Muscle layer of duodenum (tissue), 2 donors: Measurements from ENCODE around the gene CLTB.
A peak's percentile ranks its signal among the peaks of the same experiment; 100 is the strongest.

Source experiments
- H3K27ac ChIP-seq: one replicate; pipeline ENCODE4 v1.7.0; 2013; ENCODE audit warnings: mild to moderate bottlenecking, low read length
- H3K27me3 ChIP-seq: one replicate; pipeline ENCODE4 v1.7.0; 2013; ENCODE audit warnings: low read depth, mild to moderate bottlenecking, control low read depth, low read length
- H3K36me3 ChIP-seq, 2 donors: one replicate each; pipeline ENCODE4 v1.7.0; 2013; ENCODE audit warnings: low read length in 2 of 2, control low read depth in 1 of 2, mild to moderate bottlenecking in 1 of 2; ENCODE audit not compliant: insufficient read depth in 2 of 2, control insufficient read depth in 1 of 2
- H3K4me1 ChIP-seq, 2 donors: one replicate each; pipeline ENCODE4 v1.7.0; 2013; ENCODE audit warnings: low read length in 2 of 2, mild to moderate bottlenecking in 2 of 2, control low read depth in 1 of 2, moderate library complexity in 1 of 2; ENCODE audit not compliant: insufficient read depth in 2 of 2, control insufficient read depth in 1 of 2
- H3K4me3 ChIP-seq, 2 donors: one replicate each; pipeline ENCODE4 v1.7.0; 2013; ENCODE audit warnings: low read length in 2 of 2, low read depth in 1 of 2, mild to moderate bottlenecking in 1 of 2
- H3K9me3 ChIP-seq, 2 donors: one replicate each; pipeline ENCODE4 v1.7.0; 2013; ENCODE audit warnings: low read length in 2 of 2, control low read depth in 1 of 2, mild to moderate bottlenecking in 1 of 2; ENCODE audit not compliant: control insufficient read depth in 1 of 2
- donor health status: healthy.

The CLTB gene

DNA sequence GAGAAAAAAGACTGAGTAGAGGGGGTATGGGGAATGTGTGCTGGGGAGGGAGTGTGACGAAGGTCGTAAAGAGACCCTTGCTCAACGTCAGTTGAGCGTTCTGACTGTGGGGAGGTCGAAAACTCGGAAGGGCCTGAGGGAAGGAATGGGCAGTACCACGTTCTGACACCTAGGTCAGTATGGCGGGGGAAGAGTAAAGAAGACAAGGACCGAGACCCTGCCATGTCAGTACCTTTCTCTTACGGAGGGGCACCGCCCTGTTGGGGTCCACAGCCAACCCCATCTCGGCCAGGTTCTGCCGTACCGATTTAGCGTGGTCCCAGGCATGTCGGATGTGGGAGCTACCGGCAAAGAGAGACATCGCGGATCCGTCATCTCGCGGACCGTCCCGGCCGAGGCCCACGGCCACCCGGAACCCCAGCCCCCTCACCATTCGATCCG is 28.3 kb downstream of the CLTB start:
- Histone ChIP-seq H3K27me3 (no peaks in the 10 kb centered on the region), H3K9me3 (no peaks in the 10 kb centered on the region), H3K4me3 (peak overlapping the region; percentile 91 to 97), H3K27ac (peak overlapping the region; percentile 98), H3K4me1 (peaks cover 0 to 21% of the 10 kb centered on the region in 2 donors), H3K36me3 (peaks cover 34 to 50% of the 10 kb centered on the region in 2 donors)

DNA sequence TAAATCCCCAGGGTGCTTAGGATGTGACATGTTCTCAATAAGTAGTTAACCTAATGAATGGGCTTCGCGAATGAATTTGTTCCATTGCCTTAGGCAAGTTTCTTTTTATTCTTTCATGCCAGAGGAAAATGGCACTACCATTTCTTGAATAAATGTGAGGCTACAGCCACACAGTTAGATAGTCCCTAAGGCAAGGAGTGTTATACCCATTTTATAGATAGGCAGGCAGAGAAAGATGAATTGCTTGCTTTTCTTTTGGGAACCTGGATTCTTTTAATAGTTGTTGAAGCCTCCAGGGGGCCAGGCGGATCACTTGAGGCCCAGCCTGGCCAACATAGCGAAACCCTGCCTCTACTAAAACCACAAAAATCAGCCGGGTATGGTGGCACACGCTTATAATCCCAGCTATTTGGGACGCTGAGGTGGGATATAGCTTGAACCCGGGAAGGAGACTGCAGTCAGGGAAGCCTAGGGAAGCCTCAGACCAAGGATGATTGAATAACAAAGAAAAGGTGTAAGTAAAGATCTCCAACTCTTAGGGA is 28.9 kb downstream of the CLTB start:
- Histone ChIP-seq H3K4me3 (peak overlapping the region; percentile 91 to 97), H3K27ac (peak overlapping the region; percentile 98), H3K9me3 (no peaks in the 10 kb centered on the region), H3K27me3 (no peaks in the 10 kb centered on the region), H3K36me3 (peaks cover 37 to 48% of the 10 kb centered on the region in 2 donors), H3K4me1 (peaks cover 0 to 21% of the 10 kb centered on the region in 2 donors)

DNA sequence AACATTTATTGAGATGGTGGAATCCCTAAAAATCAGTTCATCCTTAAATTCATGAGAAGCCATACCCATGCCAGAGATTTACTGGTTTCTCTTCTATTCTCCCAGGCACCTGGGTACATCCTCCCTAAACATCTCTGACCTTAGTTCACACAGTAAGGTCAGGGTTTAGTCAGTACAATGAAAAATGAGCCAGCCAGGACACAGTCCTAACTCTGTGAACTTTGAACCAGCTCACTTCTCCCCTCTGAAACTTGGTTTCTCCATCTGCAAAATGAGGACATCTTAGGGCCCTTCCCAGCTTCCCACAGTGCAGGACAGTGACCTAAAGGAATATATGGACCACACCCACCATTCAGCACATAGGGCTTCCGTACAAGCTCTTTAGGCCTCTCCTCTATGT is 29.8 kb downstream of the CLTB start:
- Histone ChIP-seq H3K36me3 (peaks cover 39 to 42% of the 10 kb centered on the region in 2 donors), H3K4me1 (peaks cover 0 to 28% of the 10 kb centered on the region in 2 donors), H3K9me3 (no peaks in the 10 kb centered on the region), H3K27ac (no peak overlapping the region), H3K4me3 (no peak overlapping the region), H3K27me3 (no peaks in the 10 kb centered on the region)

DNA sequence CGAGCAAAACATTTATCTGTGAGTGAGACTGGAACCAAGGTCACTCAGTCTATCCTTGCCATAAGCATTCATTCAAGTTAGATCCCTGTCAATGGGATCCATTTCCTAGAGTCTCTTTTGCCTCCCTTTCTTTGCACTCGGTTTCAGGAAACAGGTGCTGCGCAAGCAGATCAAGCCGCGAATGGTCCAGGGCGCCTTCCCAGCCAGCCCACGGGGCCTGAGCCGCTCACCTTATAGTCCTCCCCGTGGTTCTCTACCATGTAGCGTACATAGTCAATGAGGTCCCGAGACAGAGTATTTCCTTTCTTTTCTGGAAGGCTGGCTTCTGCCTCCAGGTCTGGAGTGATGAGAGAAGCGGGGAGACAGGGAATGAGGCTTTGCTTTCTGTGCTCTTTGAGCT is 31.3 kb downstream of the CLTB start:
- no peaks in the 10 kb centered on the region for H3K9me3 ChIP-seq
- H3K27ac ChIP-seq: no peak overlapping the region
- H3K36me3 ChIP-seq: peaks cover 34 to 36% of the 10 kb centered on the region in 2 donors

DNA sequence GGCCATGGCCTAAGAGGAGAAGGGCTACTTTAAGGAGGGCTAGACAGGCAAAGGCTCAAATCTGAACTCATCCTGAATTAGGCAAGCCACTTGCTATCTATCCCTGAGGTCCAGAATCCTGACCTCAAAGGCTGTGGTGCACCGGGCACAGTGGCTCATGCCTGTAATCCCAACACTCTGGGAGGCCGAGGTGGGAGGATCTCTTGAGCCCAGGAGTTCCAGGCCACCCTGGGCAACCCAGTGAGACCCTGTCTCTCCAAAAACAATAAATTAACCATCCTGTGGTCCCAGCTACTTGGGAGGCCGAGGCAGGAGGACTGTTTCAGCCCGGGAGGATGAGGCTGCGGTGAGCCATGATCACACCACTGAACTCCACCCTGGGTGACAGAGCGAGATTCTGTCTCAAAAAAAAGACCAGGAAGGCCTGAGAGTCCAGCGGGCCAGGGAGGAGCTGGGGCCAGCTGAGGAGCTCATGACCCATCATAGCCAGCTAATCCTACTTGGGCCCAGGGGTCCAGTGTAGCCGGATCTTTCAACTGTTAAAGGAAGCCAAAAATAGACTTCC is 31.9 kb downstream of the CLTB start:
- H3K27ac ChIP-seq: no peak overlapping the region
- H3K4me3 ChIP-seq: no peak overlapping the region
- H3K9me3 ChIP-seq: no peaks in the 10 kb centered on the region
- peaks cover 34 to 36% of the 10 kb centered on the region in 2 donors for H3K36me3 ChIP-seq
- H3K4me1 ChIP-seq: peaks cover 0 to 26% of the 10 kb centered on the region in 2 donors
- H3K27me3 ChIP-seq: no peaks in the 10 kb centered on the region

More for the DNA sequence above, 31.3 kb downstream of the CLTB start:
- Histone ChIP-seq H3K4me3 (no peak overlapping the region), H3K4me1 (peaks cover 0 to 31% of the 10 kb centered on the region in 2 donors), H3K27me3 (no peaks in the 10 kb centered on the region)

DNA sequence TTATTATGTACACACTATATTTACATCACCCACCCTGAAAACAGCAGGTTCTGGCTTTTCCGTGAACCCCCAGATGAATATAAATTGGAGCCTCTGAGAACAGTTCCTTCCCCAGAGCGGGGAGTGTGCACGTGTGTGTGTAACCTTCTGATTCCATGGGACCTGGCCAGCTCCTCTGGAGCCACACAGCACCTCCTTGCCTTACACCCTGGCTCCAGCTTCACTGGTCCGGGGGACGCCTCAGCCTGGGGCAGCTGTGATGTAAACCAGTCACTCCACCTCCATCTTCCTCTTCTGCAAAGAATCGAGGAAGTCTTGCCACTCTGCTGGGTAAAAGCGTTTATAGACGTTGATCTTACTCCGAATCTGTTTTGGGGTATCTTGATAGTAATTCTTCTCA is 32.4 kb downstream of the CLTB start:
- H3K27ac ChIP-seq: no peak overlapping the region
- peaks cover 34 to 36% of the 10 kb centered on the region in 2 donors for H3K36me3 ChIP-seq
- H3K4me1 ChIP-seq: peaks cover 0 to 25% of the 10 kb centered on the region in 2 donors
- H3K9me3 ChIP-seq: no peaks in the 10 kb centered on the region
- no peaks in the 10 kb centered on the region for H3K27me3 ChIP-seq
- H3K4me3 ChIP-seq: no peak overlapping the region

DNA sequence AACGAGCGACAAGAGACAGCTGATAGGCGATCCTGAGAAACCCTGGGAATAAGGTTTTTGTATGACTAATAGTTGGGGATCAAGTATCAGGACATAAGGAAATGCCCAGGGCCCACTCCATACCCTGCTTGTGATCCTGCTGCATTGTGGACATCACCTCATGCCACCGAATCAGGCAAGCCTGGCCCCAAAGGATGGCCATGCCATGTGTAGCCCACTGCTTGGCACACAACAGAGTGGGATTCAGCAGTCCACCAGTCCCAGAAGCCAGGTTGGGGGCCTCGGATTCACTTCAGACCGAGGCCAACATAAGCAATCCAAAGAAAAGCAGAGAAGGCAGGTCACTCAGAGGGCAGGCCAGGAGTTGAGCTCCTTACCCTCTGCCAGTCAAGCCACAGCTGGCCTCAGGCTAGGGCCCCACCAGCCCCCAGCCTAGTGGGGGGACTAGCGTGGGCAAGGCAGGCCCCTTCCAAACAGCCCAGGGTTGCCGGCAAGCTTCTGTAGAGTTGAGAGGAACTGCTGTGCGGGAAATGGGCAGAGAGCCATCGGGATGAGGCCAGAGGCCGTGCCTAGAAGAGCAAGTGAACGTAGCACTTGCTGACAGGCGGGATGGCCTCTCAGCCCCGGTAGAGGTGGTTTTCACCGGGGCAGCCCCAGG is 33.0 kb downstream of the CLTB start:
- Histone ChIP-seq H3K4me1 (peaks cover 0 to 25% of the 10 kb centered on the region in 2 donors), H3K4me3 (no peak overlapping the region), H3K9me3 (no peaks in the 10 kb centered on the region), H3K36me3 (peaks cover 34 to 36% of the 10 kb centered on the region in 2 donors), H3K27ac (no peak overlapping the region), H3K27me3 (no peaks in the 10 kb centered on the region)

DNA sequence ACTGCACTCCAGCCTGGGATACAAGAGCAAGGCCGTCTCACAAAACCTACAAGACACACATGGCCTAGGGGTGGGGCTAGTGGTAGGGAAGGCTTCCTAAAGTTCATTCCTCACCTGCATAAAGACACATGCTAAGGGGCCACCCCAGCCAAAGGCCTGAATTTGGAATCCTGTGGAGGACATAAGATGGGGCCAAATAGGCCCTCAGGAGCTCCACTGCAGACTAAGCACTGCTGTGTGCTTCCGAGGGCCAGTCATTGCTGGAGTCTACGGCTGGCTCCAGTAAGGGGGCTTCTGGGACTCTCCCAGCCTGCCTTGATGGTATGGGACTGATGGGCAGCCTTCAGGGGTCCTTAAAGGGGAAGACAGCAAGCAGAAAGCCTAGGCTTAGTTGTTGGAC is 33.6 kb downstream of the CLTB start:
- Histone ChIP-seq H3K9me3 (no peaks in the 10 kb centered on the region), H3K36me3 (peaks cover 34 to 36% of the 10 kb centered on the region in 2 donors), H3K27ac (no peak overlapping the region), H3K4me3 (no peak overlapping the region), H3K4me1 (peaks cover 0 to 19% of the 10 kb centered on the region in 2 donors), H3K27me3 (no peaks in the 10 kb centered on the region)

DNA sequence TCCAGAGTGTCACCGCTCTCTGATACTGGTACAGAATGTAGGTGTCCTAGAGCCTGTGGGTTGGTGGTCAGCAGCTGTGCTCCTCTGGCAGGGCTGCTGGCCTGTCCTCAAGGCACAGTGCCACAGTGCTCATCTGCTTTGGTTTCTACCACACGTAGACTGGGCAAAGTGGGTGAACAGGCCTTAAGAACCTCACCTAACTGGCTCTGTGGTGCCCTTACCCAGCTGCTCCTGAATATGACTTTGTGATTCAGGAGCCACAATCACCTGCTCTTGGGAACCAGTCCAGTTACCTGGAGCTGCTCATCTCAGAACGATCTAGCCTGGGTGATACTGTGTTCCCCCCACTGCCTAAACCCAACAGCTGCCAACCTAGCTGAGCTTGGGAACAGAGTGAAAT is 34.4 kb downstream of the CLTB start:
- peaks cover 34 to 36% of the 10 kb centered on the region in 2 donors for H3K36me3 ChIP-seq
- no peak overlapping the region for H3K4me3 ChIP-seq
- H3K27ac ChIP-seq: no peak overlapping the region
- peaks cover 0 to 12% of the 10 kb centered on the region in 2 donors for H3K4me1 ChIP-seq
- H3K27me3 ChIP-seq: no peaks in the 10 kb centered on the region
- no peaks in the 10 kb centered on the region for H3K9me3 ChIP-seq

DNA sequence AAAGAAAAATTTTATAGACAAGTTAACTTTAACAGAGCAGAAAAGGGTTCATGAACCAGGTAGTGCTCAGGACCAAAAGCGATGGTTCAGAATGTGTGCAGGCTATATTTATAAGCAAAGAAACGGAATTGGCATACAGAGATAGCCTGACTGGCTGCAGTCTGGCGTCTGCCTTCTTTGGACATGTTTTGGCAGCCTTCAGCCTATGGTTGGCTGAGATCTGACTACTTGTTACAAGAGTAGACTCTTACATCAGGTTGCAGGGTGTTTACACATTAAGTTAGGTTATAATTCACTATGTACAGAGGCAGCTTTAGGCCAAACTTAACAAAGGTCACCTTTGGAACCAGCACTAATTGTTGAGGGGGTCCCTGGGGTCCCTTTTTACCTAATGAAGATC is 34.9 kb downstream of the CLTB start:
- no peak overlapping the region for H3K27ac ChIP-seq
- peaks cover 0 to 12% of the 10 kb centered on the region in 2 donors for H3K4me1 ChIP-seq
- no peaks in the 10 kb centered on the region for H3K9me3 ChIP-seq
- peaks cover 34 to 36% of the 10 kb centered on the region in 2 donors for H3K36me3 ChIP-seq
- H3K4me3 ChIP-seq: no peak overlapping the region
- no peaks in the 10 kb centered on the region for H3K27me3 ChIP-seq

DNA sequence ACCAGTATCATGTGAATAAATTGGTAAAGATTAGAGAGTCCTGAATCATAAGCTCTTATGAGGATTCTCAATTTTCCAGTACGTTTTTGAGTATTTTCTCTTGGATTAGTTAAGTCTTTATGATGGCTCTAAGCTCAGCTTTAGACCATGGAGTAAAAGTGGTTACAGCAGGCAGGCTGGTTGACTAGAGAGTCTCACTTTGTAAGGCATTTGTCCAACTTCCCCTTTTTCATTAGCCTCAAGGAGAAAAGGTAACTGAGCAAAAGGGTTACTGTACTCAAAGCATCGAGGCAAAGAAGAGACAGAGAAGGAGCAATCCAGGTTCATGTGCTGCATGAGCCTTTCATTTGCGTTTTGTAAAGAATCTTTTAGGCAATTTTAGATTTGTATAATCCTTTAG is 36.5 kb downstream of the CLTB start:
- Histone ChIP-seq H3K36me3 (peaks cover 23 to 27% of the 10 kb centered on the region in 2 donors), H3K27me3 (no peaks in the 10 kb centered on the region), H3K4me3 (no peak overlapping the region), H3K4me1 (peaks cover 0 to 12% of the 10 kb centered on the region in 2 donors), H3K27ac (no peak overlapping the region), H3K9me3 (no peaks in the 10 kb centered on the region)
